AG09319 (cell line): Measurements from ENCODE around the gene HSD3B7.

Experiments used
- DNase-seq: peaks from one replicate; pipeline ENCODE4 v3.0.0-alpha.2; 2010; ENCODE audit warnings: low read depth; ENCODE audit errors: extremely low read depth
- TF ChIP-seq, protein P1 (sequence below): IDR thresholded peaks from 2 replicates; pipeline ENCODE4 v1.5.1; 2011; ENCODE audit warnings: low read depth, mild to moderate bottlenecking, inconsistent platforms, low read length, moderate library complexity

HSD3B7 gene

DNA sequence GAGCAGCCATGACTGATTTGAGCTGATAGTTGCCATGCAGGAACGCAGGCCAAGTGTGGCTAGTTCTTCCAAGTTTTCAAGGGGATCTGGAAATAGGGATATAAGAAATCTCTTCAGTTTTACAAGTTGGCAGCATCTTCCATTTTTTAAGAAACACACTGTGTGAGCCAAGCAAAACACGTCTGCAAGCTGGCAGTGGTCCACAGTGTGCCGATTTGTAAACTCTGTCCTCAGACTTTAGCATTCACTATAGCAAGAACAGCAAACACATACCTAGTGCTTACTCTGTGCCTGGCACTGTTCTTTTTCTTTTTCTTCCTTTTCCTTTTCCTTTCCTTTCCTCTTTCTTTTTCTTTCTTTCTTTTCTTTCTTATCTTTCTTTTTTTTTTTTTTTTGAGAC, 33.3 kb upstream of the HSD3B7 start:
- DNase-seq = no peak
- TF ChIP-seq, protein P1, sequence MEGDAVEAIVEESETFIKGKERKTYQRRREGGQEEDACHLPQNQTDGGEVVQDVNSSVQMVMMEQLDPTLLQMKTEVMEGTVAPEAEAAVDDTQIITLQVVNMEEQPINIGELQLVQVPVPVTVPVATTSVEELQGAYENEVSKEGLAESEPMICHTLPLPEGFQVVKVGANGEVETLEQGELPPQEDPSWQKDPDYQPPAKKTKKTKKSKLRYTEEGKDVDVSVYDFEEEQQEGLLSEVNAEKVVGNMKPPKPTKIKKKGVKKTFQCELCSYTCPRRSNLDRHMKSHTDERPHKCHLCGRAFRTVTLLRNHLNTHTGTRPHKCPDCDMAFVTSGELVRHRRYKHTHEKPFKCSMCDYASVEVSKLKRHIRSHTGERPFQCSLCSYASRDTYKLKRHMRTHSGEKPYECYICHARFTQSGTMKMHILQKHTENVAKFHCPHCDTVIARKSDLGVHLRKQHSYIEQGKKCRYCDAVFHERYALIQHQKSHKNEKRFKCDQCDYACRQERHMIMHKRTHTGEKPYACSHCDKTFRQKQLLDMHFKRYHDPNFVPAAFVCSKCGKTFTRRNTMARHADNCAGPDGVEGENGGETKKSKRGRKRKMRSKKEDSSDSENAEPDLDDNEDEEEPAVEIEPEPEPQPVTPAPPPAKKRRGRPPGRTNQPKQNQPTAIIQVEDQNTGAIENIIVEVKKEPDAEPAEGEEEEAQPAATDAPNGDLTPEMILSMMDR = no peak

DNA sequence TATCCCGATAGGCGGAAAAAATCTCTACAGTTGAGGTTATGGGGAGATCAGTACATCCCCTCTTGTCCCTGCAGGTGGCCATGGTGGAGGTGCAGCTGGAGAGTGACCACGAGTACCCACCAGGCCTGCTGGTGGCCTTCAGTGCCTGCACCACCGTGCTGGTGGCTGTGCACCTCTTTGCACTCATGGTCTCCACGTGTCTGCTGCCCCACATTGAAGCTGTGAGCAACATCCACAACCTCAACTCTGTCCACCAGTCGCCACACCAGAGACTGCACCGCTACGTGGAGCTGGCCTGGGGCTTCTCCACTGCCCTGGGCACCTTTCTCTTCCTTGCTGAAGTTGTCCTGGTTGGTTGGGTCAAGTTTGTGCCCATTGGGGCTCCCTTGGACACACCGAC, 31.9 kb upstream of the HSD3B7 start:
- TF ChIP-seq, protein P1 = no peak

DNA sequence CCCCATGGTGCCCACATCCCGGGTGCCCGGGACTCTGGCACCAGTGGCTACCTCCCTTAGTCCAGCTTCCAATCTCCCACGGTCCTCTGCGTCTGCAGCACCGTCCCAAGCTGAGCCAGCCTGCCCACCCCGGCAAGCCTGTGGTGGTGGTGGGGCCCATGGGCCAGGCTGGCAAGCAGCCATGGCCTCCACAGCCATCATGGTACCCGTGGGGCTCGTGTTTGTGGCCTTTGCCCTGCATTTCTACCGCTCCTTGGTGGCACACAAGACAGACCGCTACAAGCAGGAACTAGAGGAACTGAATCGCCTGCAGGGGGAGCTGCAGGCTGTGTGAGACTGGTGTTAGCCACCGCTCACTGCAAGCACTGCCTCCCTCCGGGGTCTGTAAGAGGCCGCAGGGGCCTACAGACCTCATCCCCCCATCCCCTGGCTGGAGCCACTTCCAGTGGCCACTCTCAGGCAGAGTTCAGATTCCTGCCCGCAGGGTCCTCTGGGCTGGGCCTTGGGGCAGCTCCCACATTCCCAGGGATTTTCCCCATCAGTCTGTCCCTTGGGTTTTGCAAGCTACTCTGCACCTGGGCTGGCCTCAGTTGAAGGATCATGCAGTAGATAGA, 31.4 kb upstream of the HSD3B7 start:
- TF ChIP-seq, protein P1 = peak; percentile 74
- DNase-seq = no peak

More for the DNA sequence above, 31.9 kb upstream of the HSD3B7 start:
- no peak for DNase-seq

DNA sequence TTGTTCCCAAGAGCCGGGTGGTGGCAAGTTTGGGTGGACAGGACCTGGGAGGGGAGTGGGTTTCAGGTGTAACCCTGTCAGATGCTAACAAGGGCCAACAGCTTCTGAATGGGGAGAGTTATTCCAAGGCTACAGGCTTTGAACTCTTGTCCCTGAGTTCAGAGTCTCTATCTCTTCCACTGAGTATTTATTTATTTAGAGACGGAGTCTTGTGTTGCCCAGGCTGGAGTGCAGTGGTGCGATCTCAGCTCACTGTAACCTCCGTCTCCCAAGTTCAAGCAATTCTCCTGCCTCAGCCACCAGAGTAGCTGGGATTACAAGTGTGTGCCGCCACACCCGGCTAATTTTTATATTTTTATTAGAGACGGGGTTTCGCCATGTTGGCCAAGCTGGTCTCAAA, 30.0 kb upstream of the HSD3B7 start:
- TF ChIP-seq, protein P1 = no peak
- no peak for DNase-seq

DNA sequence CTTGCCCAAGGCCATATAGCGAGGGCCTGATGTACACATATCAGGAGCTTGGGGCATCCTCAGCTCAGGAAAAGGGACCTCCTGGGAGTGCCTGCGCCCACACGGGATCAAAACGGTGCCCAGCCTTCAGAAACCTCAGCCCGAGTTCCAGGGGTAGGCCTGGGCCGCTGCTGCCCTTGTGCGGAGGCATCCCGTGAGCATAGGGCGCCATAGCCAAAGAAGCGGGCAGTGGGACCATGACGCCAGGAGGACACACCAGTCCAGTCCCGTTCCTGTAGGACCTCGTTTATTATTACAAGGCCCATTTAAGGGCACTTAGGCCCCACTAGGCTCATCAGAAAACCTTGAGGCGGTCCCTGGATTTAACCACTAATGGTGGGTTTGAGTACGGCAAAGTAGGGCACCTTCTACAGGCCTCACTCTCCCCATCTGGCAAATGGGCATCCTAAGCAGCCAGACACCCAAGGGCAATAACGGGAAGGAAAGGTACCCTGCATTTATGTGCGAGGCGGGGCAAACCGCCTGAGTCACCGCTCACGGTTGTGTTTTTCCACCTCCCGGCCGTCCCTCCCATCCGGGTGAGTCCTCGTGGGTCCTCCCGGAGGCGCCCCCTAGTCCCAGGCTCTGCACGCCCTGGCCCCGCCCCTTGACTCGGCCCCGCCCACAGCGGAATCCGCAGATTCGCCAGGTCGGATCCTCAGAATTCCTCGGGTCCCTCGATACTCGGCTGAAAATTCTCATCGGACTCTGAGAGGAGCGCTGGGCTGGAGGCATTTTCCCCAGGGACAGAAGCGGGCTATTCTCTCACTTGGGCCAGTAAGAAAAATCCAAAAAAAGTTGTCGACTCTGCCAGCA, 28.2 kb upstream of the HSD3B7 start:
- DNase-seq = no peak
- TF ChIP-seq, protein P1 = peak; percentile 31

DNA sequence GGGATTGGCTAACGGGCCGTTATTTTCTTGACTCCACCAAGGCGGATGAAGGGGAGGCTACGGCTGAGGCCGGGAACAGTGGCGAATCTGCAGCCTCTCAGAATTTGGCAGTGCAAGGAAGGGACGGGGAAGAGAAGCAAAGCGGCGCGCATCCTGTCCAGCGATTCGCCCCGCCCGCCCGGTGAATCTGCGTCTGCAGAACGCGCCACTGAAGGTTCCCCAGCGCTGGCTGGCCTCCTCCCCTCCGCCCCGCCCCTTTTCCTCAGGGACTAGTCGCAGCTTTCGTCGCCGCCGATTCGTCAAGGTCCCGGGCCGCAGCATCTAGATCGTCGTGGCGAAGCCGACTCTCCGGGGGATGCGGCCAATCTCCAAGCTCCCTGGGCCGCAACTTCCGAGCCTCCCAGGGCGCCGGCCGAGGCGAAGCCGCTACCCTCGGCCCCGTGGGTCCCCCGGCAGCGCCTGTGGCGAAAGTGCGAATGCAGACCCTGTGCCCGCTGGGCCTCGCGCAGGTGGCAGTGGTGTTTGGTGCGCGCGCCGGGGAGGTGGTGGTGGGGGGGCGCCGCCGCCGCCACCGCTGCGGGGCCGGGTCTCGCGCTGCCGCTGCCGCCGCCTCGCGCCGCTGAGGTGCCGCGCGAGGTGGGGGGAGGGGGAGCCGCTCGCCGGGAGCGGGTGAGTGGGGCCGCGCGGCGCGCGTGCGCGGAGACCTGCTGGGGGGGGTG, 27.4 kb upstream of the HSD3B7 start, which contains the start of gene SETD1A:
TSS of gene SETD1A (plus strand) at position 299 of the 719 bp plus-strand sequence. CDS start 978 bp downstream, outside the sequence.
- DNase-seq = peak; percentile 90
- TF ChIP-seq, protein P1 = no peak
